ENCODE data around the gene HOXD12.

HOXD12 gene

GRCh38 chr2:176130957-176131847 is 31.6 kb downstream of the HOXD12 start:
- no peak for DNase-seq (ENCODE audit: low read depth, low spot score)

- DNase-seq (ENCODE audit: low read depth, low spot score): no peak
Measured at GRCh38 chr2:176131848-176132158, 32.2 kb downstream of the HOXD12 start.

DNA sequence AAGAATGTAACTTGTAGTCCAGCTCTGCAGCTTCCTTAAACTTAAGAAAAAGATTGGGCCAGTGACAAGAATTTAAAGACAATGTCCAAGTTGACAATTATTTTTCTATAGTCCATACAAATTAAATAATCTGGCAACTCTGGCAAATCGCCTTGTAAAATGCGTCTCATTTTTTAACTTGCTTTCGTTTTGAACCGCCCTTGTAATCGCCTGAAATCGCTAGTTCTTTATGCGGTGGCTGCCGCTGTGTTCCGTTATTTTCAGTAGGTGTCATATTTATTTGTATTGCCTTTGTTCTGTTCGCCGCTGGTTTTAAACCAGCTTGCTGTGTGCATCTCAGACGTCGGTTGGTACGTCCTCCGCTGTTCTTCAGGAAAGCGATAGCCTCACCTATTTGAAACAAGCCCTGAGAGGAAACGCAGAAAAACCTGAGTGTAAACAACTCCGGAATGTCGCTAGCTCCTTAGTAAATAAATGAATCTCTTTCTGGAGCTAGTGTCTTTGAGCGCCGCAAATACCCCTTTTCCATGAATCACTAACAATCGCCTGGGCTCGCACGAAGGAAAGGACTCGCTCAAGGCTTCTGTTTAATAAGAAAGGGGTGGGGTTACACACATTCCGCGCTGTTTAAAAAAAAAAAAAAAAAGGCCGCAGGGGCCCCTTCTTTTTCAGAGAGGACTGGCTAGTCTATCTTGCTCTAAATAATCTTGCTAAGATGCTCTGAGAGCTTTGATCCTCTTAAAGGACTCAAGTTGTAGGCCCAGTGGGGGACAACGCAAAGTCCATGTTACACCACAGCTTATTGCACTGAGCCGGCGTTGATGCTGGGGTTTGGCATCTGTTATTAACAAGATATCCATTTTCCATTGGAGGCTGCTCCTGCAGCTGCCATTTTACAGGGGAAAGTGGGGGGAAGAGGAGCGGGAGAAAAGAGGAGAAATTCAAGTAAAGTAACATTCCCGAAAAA is 32.9 kb downstream of the HOXD12 start:
- no peak for DNase-seq (ENCODE audit: low read depth, low spot score)

DNA sequence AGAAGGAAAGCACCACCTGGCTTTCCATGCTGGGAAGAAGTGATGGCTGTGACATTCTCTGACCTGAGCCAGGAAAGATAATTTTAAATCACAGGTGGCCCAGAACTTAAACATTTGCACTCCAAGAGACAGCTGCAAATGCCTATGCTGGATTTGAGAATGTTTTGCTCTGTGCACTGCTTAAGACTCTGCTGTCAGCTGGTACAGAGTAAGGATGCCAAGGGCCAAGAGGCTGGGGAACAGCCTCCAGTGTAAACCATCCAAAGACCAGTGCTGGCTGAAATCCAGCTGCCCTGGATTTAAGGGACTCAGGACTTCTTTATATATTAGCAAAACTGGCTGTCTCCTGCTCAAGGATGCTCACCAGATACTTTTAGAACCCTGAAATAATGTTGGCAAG is 33.8 kb downstream of the HOXD12 start:
- DNase-seq (ENCODE audit: low read depth, low spot score): no peak

DNA sequence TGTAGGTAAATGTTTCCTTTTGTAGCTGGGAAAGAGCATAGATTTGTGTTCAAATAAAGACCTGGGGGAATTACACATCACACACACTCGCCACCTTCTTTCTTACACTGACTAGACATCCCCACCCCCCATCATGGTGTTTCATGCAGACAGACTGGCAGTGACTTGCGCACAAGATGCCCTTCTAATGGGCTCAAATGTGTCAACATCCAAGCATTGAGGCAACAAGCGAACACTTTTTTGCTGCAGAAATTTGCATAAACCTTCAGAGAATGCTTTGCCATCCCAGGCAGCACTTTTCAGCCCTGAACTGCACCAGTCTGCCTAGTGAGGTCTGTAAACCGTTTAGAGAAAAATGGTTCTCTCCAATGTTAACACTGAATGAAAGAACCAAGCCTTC is 34.4 kb downstream of the HOXD12 start:
- DNase-seq (ENCODE audit: low read depth, low spot score): no peak

- DNase-seq (ENCODE audit: low read depth, low spot score): no peak
Measured at GRCh38 chr2:176135035-176135440, 35.4 kb downstream of the HOXD12 start.

GRCh38 chr2:176136374-176137251 is 37.0 kb downstream of the HOXD12 start:
- no peak for DNase-seq (ENCODE audit: low read depth, low spot score)

GRCh38 chr2:176137252-176137580 is 37.6 kb downstream of the HOXD12 start:
- DNase-seq (ENCODE audit: low read depth, low spot score): no peak

DNA sequence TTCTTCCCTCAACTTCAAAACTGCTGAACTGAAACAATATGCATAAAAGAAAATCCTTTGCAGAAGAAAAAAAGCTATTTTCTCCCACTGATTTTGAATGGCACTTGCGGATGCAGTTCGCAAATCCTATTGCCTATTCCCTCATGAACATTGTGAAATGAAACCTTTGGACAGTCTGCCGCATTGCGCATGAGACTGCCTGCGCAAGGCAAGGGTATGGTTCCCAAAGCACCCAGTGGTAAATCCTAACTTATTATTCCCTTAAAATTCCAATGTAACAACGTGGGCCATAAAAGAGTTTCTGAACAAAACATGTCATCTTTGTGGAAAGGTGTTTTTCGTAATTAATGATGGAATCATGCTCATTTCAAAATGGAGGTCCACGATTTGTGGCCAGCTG is 38.3 kb downstream of the HOXD12 start:
- no peak for DNase-seq (ENCODE audit: low read depth, low spot score)

DNA sequence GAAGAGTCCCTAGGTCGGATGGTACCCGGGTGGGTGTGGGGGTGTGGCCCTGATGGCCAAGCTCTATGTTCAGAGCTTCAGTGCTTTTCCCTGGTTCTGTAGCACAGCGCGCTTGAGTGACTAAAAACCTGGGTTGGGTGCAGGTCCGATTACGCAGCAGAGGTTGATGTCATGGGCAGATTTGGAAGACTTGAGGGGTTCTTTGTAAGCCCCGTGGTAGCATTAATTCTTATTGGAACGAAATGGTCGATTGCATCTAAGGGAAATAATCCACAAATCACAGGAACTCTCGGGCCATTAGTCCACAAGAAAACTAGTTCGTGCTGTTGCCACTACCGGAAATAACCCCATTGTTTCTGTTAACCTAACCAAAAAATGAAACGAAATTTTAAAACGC is 38.9 kb downstream of the HOXD12 start:
- no peak for DNase-seq (ENCODE audit: low read depth, low spot score)

GRCh38 chr2:176138923-176139660 is 39.5 kb downstream of the HOXD12 start:
- no peak for DNase-seq (ENCODE audit: low read depth, low spot score)

DNA sequence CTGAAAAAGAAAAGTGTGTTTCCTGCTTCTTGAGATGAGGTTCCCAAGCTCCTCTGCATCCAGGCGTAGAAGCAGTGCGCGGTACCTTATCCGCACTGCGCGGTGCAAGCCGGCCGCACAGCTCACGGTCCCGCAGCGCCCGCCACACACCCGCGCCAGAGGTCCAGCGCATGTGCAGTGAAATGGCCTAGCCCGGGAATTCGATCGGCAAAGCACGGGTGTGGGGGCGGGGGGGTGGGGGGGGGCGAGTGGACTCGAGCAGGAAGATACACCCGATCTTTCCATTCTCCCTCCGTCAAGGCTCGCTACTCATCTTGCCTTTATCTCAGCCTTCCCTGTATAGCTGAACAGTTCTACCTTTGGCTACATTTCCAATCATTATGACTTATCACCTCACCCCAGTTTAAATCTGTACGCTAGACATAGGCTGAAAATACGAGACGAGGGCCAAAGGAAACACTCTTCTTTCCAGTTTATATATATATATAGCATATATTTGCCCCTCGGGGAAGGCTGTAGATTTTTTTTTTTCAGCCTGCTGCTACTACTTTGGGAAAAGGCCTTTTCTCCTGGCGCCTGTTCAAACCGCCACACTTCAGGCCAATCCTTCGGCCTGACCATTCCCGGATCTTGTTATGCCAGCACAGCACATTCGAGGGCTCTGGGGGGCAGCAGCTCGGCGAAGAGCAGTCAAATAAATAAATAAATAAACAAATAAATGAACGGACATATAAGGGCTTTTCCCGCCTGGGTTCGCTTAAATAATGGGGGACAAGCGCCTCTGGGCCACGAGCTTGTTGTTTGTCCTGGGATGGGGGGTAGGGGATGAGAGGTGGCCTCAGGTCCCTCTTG is 40.3 kb downstream of the HOXD12 start:
- no peak for DNase-seq (ENCODE audit: low read depth, low spot score)

- no peak for DNase-seq (ENCODE audit: low read depth, low spot score)
Measured at GRCh38 chr2:176140513-176141317, 41.1 kb downstream of the HOXD12 start.

DNA sequence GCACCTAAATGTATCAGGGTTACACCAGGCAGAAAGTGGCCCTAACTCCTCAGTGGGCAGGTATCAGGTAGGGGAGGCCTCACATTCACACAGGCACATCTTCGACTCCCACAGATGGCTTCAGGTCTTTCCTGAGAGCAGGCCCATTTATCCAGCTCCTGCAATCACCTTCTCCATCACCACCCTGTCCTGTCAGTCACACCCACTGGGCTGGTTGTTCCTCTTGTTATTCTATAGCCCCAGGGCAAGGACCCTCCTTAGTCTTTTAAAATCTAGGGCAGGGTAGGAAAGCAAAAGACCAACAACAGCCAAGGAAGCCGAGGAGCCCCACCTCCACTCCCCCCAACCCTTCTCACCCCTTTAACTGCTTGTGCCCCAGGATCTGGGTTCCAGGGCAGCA is 42.7 kb downstream of the HOXD12 start:
- no peak for DNase-seq (ENCODE audit: low read depth, low spot score)

GRCh38 chr2:176145085-176145969 is 45.7 kb downstream of the HOXD12 start:
- DNase-seq (ENCODE audit: low read depth, low spot score): no peak

DNA sequence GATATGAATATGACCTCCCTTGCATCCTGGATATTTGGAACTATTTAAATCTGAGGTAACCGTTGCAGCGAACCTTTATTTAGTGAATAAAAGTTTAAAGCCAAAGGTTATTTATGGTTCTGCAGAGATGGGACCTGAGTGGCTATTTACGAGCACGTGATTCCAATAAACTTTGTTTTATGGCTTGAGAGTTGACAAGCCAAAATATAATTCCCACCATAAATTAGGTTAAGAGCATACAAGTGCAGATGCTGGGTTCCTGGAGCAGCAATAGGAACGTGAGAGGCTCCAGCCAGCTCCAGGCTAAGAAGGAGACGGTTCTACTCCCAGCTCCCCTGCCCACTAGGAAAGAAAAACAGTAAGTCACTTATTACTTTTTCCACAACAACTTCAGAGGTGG is 46.5 kb downstream of the HOXD12 start:
- DNase-seq (ENCODE audit: low read depth, low spot score): no peak

DNA sequence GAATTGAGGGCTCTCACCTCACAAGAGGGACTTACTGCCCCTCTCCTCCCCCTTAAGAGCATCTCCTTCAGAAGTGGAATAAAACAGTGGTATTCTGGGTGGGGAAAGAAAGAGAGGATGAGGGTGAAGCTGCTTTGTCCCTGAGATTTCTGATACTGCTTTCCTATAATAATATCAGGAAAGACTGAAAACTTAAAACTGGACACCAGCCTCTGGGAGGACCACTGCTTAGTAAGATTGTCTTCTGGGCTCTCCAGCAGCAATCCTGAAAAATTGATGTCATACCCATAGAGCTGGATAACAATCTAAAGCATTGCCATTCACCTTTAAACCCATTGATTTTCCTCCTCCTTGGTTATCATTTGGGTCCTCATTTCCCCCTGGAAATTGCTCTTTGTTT is 47.0 kb downstream of the HOXD12 start:
- no peak for DNase-seq (ENCODE audit: low read depth, low spot score)

DNA sequence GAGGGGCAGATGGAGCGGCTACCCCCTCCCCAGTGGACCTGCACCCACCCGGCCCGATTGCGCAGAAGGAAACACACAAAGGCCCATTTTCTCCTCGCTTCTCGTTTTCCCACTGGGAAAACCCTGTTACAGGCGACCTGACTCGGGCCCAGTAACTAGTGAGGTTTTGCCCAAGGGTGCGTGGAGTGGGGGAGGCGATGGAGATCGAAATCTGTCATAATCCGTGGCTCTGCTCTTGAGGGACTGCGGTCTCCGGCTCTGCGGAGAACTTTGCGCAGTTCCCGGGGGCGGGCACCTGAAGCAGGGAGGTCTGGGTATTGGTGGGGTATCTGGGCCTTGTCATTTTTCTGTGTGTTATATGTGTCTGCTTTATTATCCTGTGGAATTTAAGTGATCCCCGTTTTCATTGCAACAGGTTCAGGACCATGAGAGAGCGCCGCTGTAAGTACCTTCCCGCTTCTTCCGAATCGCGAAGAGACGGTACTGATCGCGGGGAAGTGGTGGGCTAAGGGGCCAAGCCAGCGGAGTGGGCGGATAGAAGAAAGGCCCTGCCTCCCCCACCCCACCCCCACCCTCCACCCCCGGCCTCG is 47.7 kb downstream of the HOXD12 start:
- no peak for DNase-seq (ENCODE audit: low read depth, low spot score)

All from smooth muscle cell of the brain vasculature (primary cell).